NAMALWA (cell line): ENCODE measurements around the gene GNG12.

Source experiments
- DNase-seq: peaks from one replicate; pipeline ENCODE4 v3.0.0-alpha.2; 2015; ENCODE audit warnings: low spot score

Gene GNG12

GRCh38 chr1:67832737-67833601 is at the start of gene GNG12:
TSS of gene GNG12 (minus strand) at chr1:67833467. CDS start at chr1:67707686, 125,781 bp downstream.
- DNase-seq, result no peak

- no peak for DNase-seq
Observed at GRCh38 chr1:67882196-67882958, 49.1 kb upstream of the GNG12 start.

GRCh38 chr1:67880056-67880601 is 46.9 kb upstream of the GNG12 start:
- no peak for DNase-seq

GRCh38 chr1:67879485-67879884 is 46.2 kb upstream of the GNG12 start:
- no peak for DNase-seq

- no peak for DNase-seq
Observed at GRCh38 chr1:67874501-67875111, 41.3 kb upstream of the GNG12 start.

GRCh38 chr1:67869233-67869632 is 36.0 kb upstream of the GNG12 start:
- DNase-seq, result no peak

- no peak for DNase-seq
Observed at GRCh38 chr1:67863637-67864036, 30.4 kb upstream of the GNG12 start.

- no peak for DNase-seq
Observed at GRCh38 chr1:67862685-67863084, 29.4 kb upstream of the GNG12 start.

GRCh38 chr1:67861856-67862516 is 28.7 kb upstream of the GNG12 start:
- DNase-seq, result no peak

GRCh38 chr1:67860776-67861175 is 27.5 kb upstream of the GNG12 start:
- no peak for DNase-seq

- DNase-seq, result no peak
Observed at GRCh38 chr1:67856921-67857320, 23.7 kb upstream of the GNG12 start.

- DNase-seq, result no peak
Observed at GRCh38 chr1:67855961-67856360, 22.7 kb upstream of the GNG12 start.

GRCh38 chr1:67855444-67855843 is 22.2 kb upstream of the GNG12 start:
- DNase-seq, result no peak

GRCh38 chr1:67853704-67854103 is 20.4 kb upstream of the GNG12 start:
- peak; percentile 26 for DNase-seq

- DNase-seq, result no peak
Observed at GRCh38 chr1:67851800-67852199, 18.5 kb upstream of the GNG12 start.

GRCh38 chr1:67850611-67851075 is 17.4 kb upstream of the GNG12 start:
- DNase-seq, result no peak

GRCh38 chr1:67850151-67850551 is 16.9 kb upstream of the GNG12 start:
- peak; percentile 63 for DNase-seq

GRCh38 chr1:67847466-67847865 is 14.2 kb upstream of the GNG12 start:
- no peak for DNase-seq

GRCh38 chr1:67846538-67846937 is 13.3 kb upstream of the GNG12 start:
- DNase-seq, result no peak

- DNase-seq, result no peak
Observed at GRCh38 chr1:67844988-67845387, 11.7 kb upstream of the GNG12 start.

- no peak for DNase-seq
Observed at GRCh38 chr1:67843746-67844145, 10.5 kb upstream of the GNG12 start.

GRCh38 chr1:67843331-67843730 is 10.1 kb upstream of the GNG12 start:
- DNase-seq, result no peak
